HepG2 (cell line): ENCODE results near the gene TMF1. TPM values are rescaled to one million over a fixed set of nuclear protein-coding genes. Genes with fewer than 3 reads are reported as not detected.

Experiments used
- ATAC-seq: fragments of 200-7000 bp; cut with Tn5 transposase; 3 replicates; pipeline ENCODE4 v1.9.1; 2020; ENCODE audit warnings: mild to moderate bottlenecking, moderate library complexity
- BruUV-seq: library from RNA; stranded (reverse); fragments of 400-500 nt; replicated peaks from 2 replicates; lab custom pipeline; 2021; lab: Mats Ljungman, UMichigan
- CTCF ChIA-PET: fragments of 300-600 bp; formaldehyde crosslinking; extraction: SDS; loops from one replicate; lab custom pipeline; 2021; ENCODE audit warnings: low total read pairs, inconsistent platforms, low intra/inter-chr PET ratio; lab: Yijun Ruan, JAX
- POLR2A ChIA-PET: fragments of 350-600 bp; sonication (Branson Sonifier 250); formaldehyde crosslinking; loops from one replicate; lab custom pipeline; 2020; ENCODE audit warnings: antibody characterized with exemption, inconsistent platforms; lab: Yijun Ruan, JAX
- DNase-seq: peaks from one replicate; pipeline ENCODE4 v3.0.0-alpha.2; 2015; ENCODE audit warnings: low spot score
- FAIRE-seq: peaks from 3 replicates; lab custom pipeline; 2011; peaks lifted over from hg19 to GRCh38; lab: Jason Lieb, UNC
- H2AFZ ChIP-seq: one replicate; pipeline ENCODE4 v1.6.1; 2011; ENCODE audit warnings: low read length, inconsistent platforms
- H3K27ac ChIP-seq: fragments of 300-600 bp; 3 replicates; pipeline ENCODE4 v1.8.0; 2011; ENCODE audit warnings: mixed run types, mild to moderate bottlenecking, mixed read lengths, low read length, inconsistent platforms; ENCODE audit not compliant: insufficient read depth; ENCODE audit errors: extremely low read length
- H3K27me3 ChIP-seq, 2 experiments: fragments of 200-600 bp in 1 of 2; 2 replicates in 1 of 2; 3 replicates in 1 of 2; pipeline versions ENCODE4 v1.6.0 to v1.8.0; 2011; ENCODE audit warnings: low read length in 2 of 2, mild to moderate bottlenecking in 2 of 2, moderate library complexity in 2 of 2, inconsistent platforms in 1 of 2; ENCODE audit not compliant: insufficient read depth in 2 of 2, control insufficient read depth in 1 of 2
- H3K36me3 ChIP-seq, 2 experiments: fragments of 200-600 bp in 1 of 2; replicated peaks in 1 of 2; 2 replicates in 1 of 2; 3 replicates in 1 of 2; pipeline versions ENCODE4 v1.5.1 to v1.8.0; 2011; ENCODE audit warnings: low read length in 2 of 2, inconsistent platforms in 1 of 2; ENCODE audit not compliant: insufficient read depth in 2 of 2, control insufficient read depth in 1 of 2
- H3K4me1 ChIP-seq: 2 replicates; pipeline ENCODE4 v1.5.1; 2012; ENCODE audit warnings: low read length, inconsistent platforms; ENCODE audit not compliant: insufficient read depth
- H3K4me2 ChIP-seq: 2 replicates; pipeline ENCODE4 v1.6.0; 2011; ENCODE audit warnings: low read depth, low read length, inconsistent platforms
- H3K4me3 ChIP-seq, 3 experiments: fragments of 200-600 bp in 1 of 3; sonication (generic), shearing (Covaris generic) in 1 of 3; replicated peaks in 1 of 3; 2 replicates each; pipeline ENCODE4 v1.5.1; 2011 to 2016; ENCODE audit warnings: low read length in 3 of 3, inconsistent platforms in 2 of 3, low read depth in 2 of 3, mild to moderate bottlenecking in 2 of 3, control low read depth in 1 of 3, mixed read lengths in 1 of 3; ENCODE audit not compliant: insufficient read depth in 1 of 3
- H3K79me2 ChIP-seq: one replicate; pipeline ENCODE4 v1.6.1; 2011; ENCODE audit warnings: low read length, inconsistent platforms; ENCODE audit not compliant: insufficient read depth
- H3K9ac ChIP-seq: 2 replicates; pipeline ENCODE4 v1.6.0; 2011; ENCODE audit warnings: mild to moderate bottlenecking, low read depth, low read length, inconsistent platforms; ENCODE audit not compliant: insufficient read depth
- H3K9me3 ChIP-seq: 2 replicates; pipeline ENCODE4 v1.5.1; 2012; ENCODE audit warnings: mild to moderate bottlenecking, low read length
- H4K20me1 ChIP-seq: 2 replicates; pipeline ENCODE4 v1.6.0; 2011; ENCODE audit warnings: inconsistent platforms, mild to moderate bottlenecking, low read length, moderate library complexity; ENCODE audit not compliant: insufficient read depth
- CERS6 ChIP-seq: sonication (generic); formaldehyde crosslinking; IDR thresholded peaks from 2 replicates; pipeline ENCODE4 v1.5.0; 2020; ENCODE audit warnings: missing genetic modification reagents
- GPBP1L1 ChIP-seq: sonication (generic); formaldehyde crosslinking; IDR thresholded peaks from 2 replicates; pipeline ENCODE4 v1.5.0; 2020; ENCODE audit warnings: mild to moderate bottlenecking, missing genetic modification reagents
- GPN1 ChIP-seq: sonication (generic); formaldehyde crosslinking; IDR thresholded peaks from 2 replicates; pipeline ENCODE4 v1.5.1; 2020; ENCODE audit warnings: missing genetic modification reagents, borderline replicate concordance
- NR2F1 ChIP-seq, 2 experiments: fragments of 450-650 bp in 1 of 2; formaldehyde crosslinking in 1 of 2; IDR thresholded peaks; 2 replicates each; pipeline versions ENCODE4 v1.5.0 to v1.6.1; 2016 to 2020; ENCODE audit warnings: mild to moderate bottlenecking in 1 of 2, missing compliant biosample characterization in 1 of 2, missing genetic modification reagents in 1 of 2, moderate library complexity in 1 of 2
- POGZ ChIP-seq: sonication (generic); formaldehyde crosslinking; IDR thresholded peaks from 2 replicates; pipeline ENCODE4 v1.4.0; 2020; ENCODE audit warnings: mild to moderate bottlenecking, missing genetic modification reagents
- SNAPC5 ChIP-seq: sonication (generic); formaldehyde crosslinking; IDR thresholded peaks from 2 replicates; pipeline ENCODE4 v1.8.1; 2023; ENCODE audit warnings: mild to moderate bottlenecking, missing genetic modification reagents, borderline replicate concordance
- WIZ ChIP-seq: sonication (generic); formaldehyde crosslinking; IDR thresholded peaks from 2 replicates; pipeline ENCODE4 v1.5.1; 2020; ENCODE audit warnings: mild to moderate bottlenecking, missing genetic modification reagents
- YEATS4 ChIP-seq: sonication (generic); formaldehyde crosslinking; IDR thresholded peaks from 2 replicates; pipeline ENCODE4 v1.4.0; 2020; ENCODE audit warnings: missing genetic modification reagents, borderline replicate concordance
- ZBTB40 ChIP-seq, 2 experiments: fragments of 450-650 bp in 1 of 2; sonication (generic) in 1 of 2; formaldehyde crosslinking in 1 of 2; IDR thresholded peaks; 2 replicates each; pipeline versions ENCODE4 v1.6.1 to v1.8.0; 2016 to 2022; ENCODE audit warnings: antibody characterized with exemption in 1 of 2, mild to moderate bottlenecking in 1 of 2, missing genetic modification reagents in 1 of 2
- ZNF766 ChIP-seq: sonication (generic); formaldehyde crosslinking; IDR thresholded peaks from 2 replicates; pipeline ENCODE4 v1.5.0; 2020; ENCODE audit warnings: missing genetic modification reagents, borderline replicate concordance
- WGBS: methylation state at CpG from one replicate; pipeline ENCODE4 v1.1.6; 2017; ENCODE audit warnings: low lambda C conversion rate; 5-methylcytosine and 5-hydroxymethylcytosine counted together
- in situ Hi-C: cut with HindIII; loops from 2 replicates; pipeline ENCODE4 v1.10.0; 2017; ENCODE audit warnings: low pct_unique_long_range_greater_than_20kb; ENCODE audit not compliant: extremely low pct_ligation_motif_present
- intact Hi-C: fragments of 100-400 bp; cut with micrococcal nuclease; formaldehyde crosslinking; loops from one replicate; pipeline ENCODE4 v1.10.0; 2022; ENCODE audit not compliant: unreplicated experiment
- polyA plus RNA-seq, 8 experiments: library from polyadenylated mRNA; depleted of rRNA in 3 of 8; stranded (reverse) in 7 of 8; unstranded in 1 of 8; fragments of >200 nt; fragmentation: Illumina TruSeq in 4 of 8; extraction: Trizol in 4 of 8; gene quantifications; 2 replicates each; pipeline versions ENCODE4 v1.2.1 to v1.2.3, GENCODE V29; 2011 to 2016; ENCODE audit warnings: low read depth in 4 of 8, missing spikeins in 1 of 8, mixed read lengths in 1 of 8; ENCODE audit not compliant: insufficient read depth in 1 of 8
- total RNA-seq, 5 experiments: library from RNA; depleted of rRNA; stranded (reverse); fragments of >200 nt; fragmentation: Illumina TruSeq; extraction: Trizol; gene quantifications; 2 replicates each; pipeline ENCODE4 v1.2.3, GENCODE V29; 2016; ENCODE audit warnings: low read depth in 1 of 5

The TMF1 gene
- total and polyA plus RNA-seq, 2 of the 13 experiments (the other 11 are each of a cell fraction or from before 2014, with no cell fraction given), result 12.1 to 38.4 TPM

- peak; percentile 95 for ATAC-seq
- H3K4me3 ChIP-seq, result peak within 1 kb of the TSS; percentile 79 to 94 (median 86)
- H2AFZ ChIP-seq, result no peak within 1 kb of the TSS
- H4K20me1 ChIP-seq, result no peaks in the 10 kb centered on the region
- peak within 1 kb of the TSS; percentile 90 for H3K27ac ChIP-seq
- no TSS peak for BruUV-seq
- H3K27me3 ChIP-seq, result no peaks in the 10 kb centered on the region
- intact Hi-C loops (loop anchor here (5.0 kb wide), 1 partner anchor 39 kb away; the partner anchor contains the start of gene TMF1), in situ Hi-C loops (no loop called here)
- no peak for FAIRE-seq
- ChIA-PET POLR2A (interaction anchor here (0.8 to 2.3 kb wide), 4 partner anchors 11 to 67 kb away, joined by 3 to 11 read pairs (median 5); partner anchors contain the start of genes TMF1 and UBA3), CTCF (no interaction called here)
- H3K79me2 ChIP-seq, result no peaks in the 10 kb centered on the region
- peak within 1 kb of the TSS; percentile 78 for H3K4me2 ChIP-seq
- DNase-seq, result peak; percentile 75
- H3K36me3 ChIP-seq, result peaks cover 0 to 12% of the 10 kb centered on the region in 2 experiments; a peak in 3 of 5 replicates
- peaks cover 24% of the 10 kb centered on the region for H3K4me1 ChIP-seq
- H3K9me3 ChIP-seq, result no peaks in the 10 kb centered on the region
- WGBS, result 0% methylated on average over 23 of the region's 96 CpGs
- peak within 1 kb of the TSS; percentile 90 for H3K9ac ChIP-seq
- no peak for TF ChIP-seq GPBP1L1
- TF ChIP-seq ZBTB40 (IDR thresholded peaks at IDR 0.05), result no peak
- TF ChIP-seq ZBTB40 (CRISPR knock-in tag; IDR thresholded peaks at IDR 0.05), result 0 out of 2 replicates have a peak, but pooled peaks have one; percentile 32
- no peak for TF ChIP-seq WIZ (CRISPR knock-in tag)
- TF ChIP-seq POGZ (CRISPR knock-in tag), result peak; percentile 84
- TF ChIP-seq SNAPC5 (CRISPR knock-in tag), result no peak
- no peak for TF ChIP-seq GPN1
- TF ChIP-seq NR2F1 (CRISPR knock-in tag; IDR thresholded peaks at IDR 0.05), result no peak
- TF ChIP-seq YEATS4 (CRISPR knock-in tag), result peak; percentile 81
- TF ChIP-seq CERS6, result no peak
- TF ChIP-seq ZNF766, result peak; percentile 69; the same call in 1 of the 2 replicates
Observed at GRCh38 chr3:69013253-69014021, 38.7 kb downstream of the TMF1 start, which contains the start of gene EOGT. TSS of gene EOGT (minus strand) at chr3:69013684. CDS start at chr3:69009846, 3,838 bp downstream.
